ENCODE data around the gene CUL7. TPM values are rescaled to one million over a fixed set of nuclear protein-coding genes. Genes with fewer than 3 reads are reported as not detected.

CUL7 gene
- total RNA-seq, 1 experiment from 2014 or later: 20.8 TPM

- no peak for TF ChIP-seq NFATC4 (CRISPR knock-in tag; IDR thresholded peaks at IDR 0.05)
- TF ChIP-seq ESRRA (CRISPR knock-in tag; IDR thresholded peaks at IDR 0.05; ENCODE audit: borderline replicate concordance): no peak
- no peak for TF ChIP-seq ZNF263 (CRISPR knock-in tag; IDR thresholded peaks at IDR 0.05; ENCODE audit: low read depth)
- no peak for TF ChIP-seq MXD4 (CRISPR knock-in tag; IDR thresholded peaks at IDR 0.05; ENCODE audit: borderline replicate concordance)
- TF ChIP-seq ZNF396 (CRISPR knock-in tag; IDR thresholded peaks at IDR 0.05; ENCODE audit: borderline replicate concordance): no peak
- TF ChIP-seq PRRX2 (CRISPR knock-in tag; IDR thresholded peaks at IDR 0.05): no peak
Measured at GRCh38 chr6:43093436-43094289, 40.0 kb upstream of the CUL7 start (continued).

GRCh38 chr6:43092635-43093034 is 39.0 kb upstream of the CUL7 start:
- POLR2A ChIA-PET: no interaction called here
- H3K27ac Mint-ChIP-seq: peak overlapping the region; percentile 90
- DNase-seq (ENCODE audit: low spot score): no peak
- TF ChIP-seq NR3C1 (CRISPR knock-in tag; conservative IDR thresholded peaks at IDR 0.05; ENCODE audit: low read depth): no peak
- no peak for TF ChIP-seq TCF7 (CRISPR knock-in tag; IDR thresholded peaks at IDR 0.05; ENCODE audit: low read depth)
- no peak for TF ChIP-seq MAX (CRISPR knock-in tag; IDR thresholded peaks at IDR 0.05)
- TF ChIP-seq ZBTB21 (CRISPR knock-in tag; IDR thresholded peaks at IDR 0.05; ENCODE audit: borderline replicate concordance): no peak
- no peak for TF ChIP-seq MYBL2 (CRISPR knock-in tag; IDR thresholded peaks at IDR 0.05)
- no peak for TF ChIP-seq NFE2L1 (CRISPR knock-in tag; IDR thresholded peaks at IDR 0.05)
- TF ChIP-seq ZMAT4 (CRISPR knock-in tag; IDR thresholded peaks at IDR 0.05): no peak
- no peak for TF ChIP-seq CREB1 (CRISPR knock-in tag; IDR thresholded peaks at IDR 0.05)
- TF ChIP-seq CBFB (CRISPR knock-in tag; IDR thresholded peaks at IDR 0.05; ENCODE audit: low read depth): no peak
- TF ChIP-seq ZSCAN18 (CRISPR knock-in tag; IDR thresholded peaks at IDR 0.05): no peak
- TF ChIP-seq ZBTB43 (CRISPR knock-in tag; IDR thresholded peaks at IDR 0.05): no peak
- TF ChIP-seq ZNF138 (CRISPR knock-in tag; conservative IDR thresholded peaks at IDR 0.05): no peak
- H3K9me3 Mint-ChIP-seq: no peaks in the 10 kb centered on the region
- CTCF ChIA-PET: interaction anchor here (0.6 to 0.9 kb wide), 3 partner anchors 16 to 1176 kb away, joined by 3 to 5 read pairs (median 3); partner anchors contain the start of gene PTK7
- H3K36me3 Mint-ChIP-seq: no peaks in the 10 kb centered on the region
- H3K4me1 Mint-ChIP-seq: peaks cover 86% of the 10 kb centered on the region
- no peak for ATAC-seq
- H3K27me3 Mint-ChIP-seq (ENCODE audit: low read depth): no peaks in the 10 kb centered on the region
- no peak overlapping the region for H3K4me3 Mint-ChIP-seq

GRCh38 chr6:43091436-43091991 is 37.9 kb upstream of the CUL7 start:
- DNase-seq (ENCODE audit: low spot score) (no peak), ATAC-seq (no peak)
- POLR2A ChIA-PET: interaction anchor here (0.7 to 0.8 kb wide), 2 partner anchors 345 to 1032 kb away, joined by 4 to 8 read pairs; partner anchors contain the start of gene TBCC
- no peaks in the 10 kb centered on the region for H3K9me3 Mint-ChIP-seq
- peak overlapping the region; percentile 63; the same call in 1 of the 2 replicates for H3K4me3 Mint-ChIP-seq
- no peaks in the 10 kb centered on the region for H3K36me3 Mint-ChIP-seq
- no peaks in the 10 kb centered on the region for H3K27me3 Mint-ChIP-seq (ENCODE audit: low read depth)
- peaks cover 85% of the 10 kb centered on the region for H3K4me1 Mint-ChIP-seq
- CTCF ChIA-PET: interaction anchor here (1.0 to 1.8 kb wide), 2 partner anchors 38 to 52 kb away, joined by 3 to 6 read pairs; no protein-coding TSS in a partner anchor
- TF ChIP-seq CTCF (IDR thresholded peaks at IDR 0.05) (no peak), GTF2I (CRISPR knock-in tag; conservative IDR thresholded peaks at IDR 0.05) (no peak), ZNF425 (CRISPR knock-in tag; conservative IDR thresholded peaks at IDR 0.05) (no peak)
- H3K27ac Mint-ChIP-seq: peak overlapping the region; percentile 99
